HepG2 (cell line): ENCODE results near the gene LSM14B. TPM values are rescaled to one million over a fixed set of nuclear protein-coding genes. Genes with fewer than 3 reads are reported as not detected.
A peak's percentile ranks its signal among the peaks of the same experiment; 100 is the strongest.

ENCODE experiments used
- AKAP8 ChIP-seq: sonication (generic); formaldehyde crosslinking; IDR thresholded peaks from 2 replicates; pipeline ENCODE4 v1.5.1; 2020; ENCODE audit warnings: mild to moderate bottlenecking, missing genetic modification reagents
- DPF2 ChIP-seq: sonication (generic); formaldehyde crosslinking; IDR thresholded peaks from 2 replicates; pipeline ENCODE4 v1.4.0; 2020; ENCODE audit warnings: mild to moderate bottlenecking, low read depth, missing genetic modification reagents, borderline replicate concordance
- E2F2 ChIP-seq: sonication (generic); formaldehyde crosslinking; IDR thresholded peaks from 2 replicates; pipeline ENCODE4 v1.4.0; 2020; ENCODE audit warnings: missing genetic modification reagents, borderline replicate concordance
- EP300 ChIP-seq, 3 experiments: sonication (generic) in 1 of 3; formaldehyde crosslinking in 1 of 3; IDR thresholded peaks; 2 replicates each; pipeline versions ENCODE4 v1.5.1 to v1.6.1; 2011 to 2020; ENCODE audit warnings: low read depth in 2 of 3, low read length in 2 of 3, borderline replicate concordance in 1 of 3, improper control_type of control experiment in 1 of 3, mild to moderate bottlenecking in 1 of 3, missing genetic modification reagents in 1 of 3, moderate library complexity in 1 of 3
- FIP1L1 ChIP-seq: fragments of 200-400 bp; formaldehyde crosslinking; IDR thresholded peaks from 2 replicates; pipeline ENCODE4 v1.6.1; 2018; ENCODE audit warnings: low read depth, mild to moderate bottlenecking, low read length, moderate library complexity, borderline replicate concordance; ENCODE audit not compliant: insufficient read depth
- FOXA1 ChIP-seq, 2 experiments: fragments of 450-650 bp in 1 of 2; sonication (generic) in 1 of 2; formaldehyde crosslinking in 1 of 2; IDR thresholded peaks; 2 replicates each; pipeline versions ENCODE4 v1.4.0 to v1.6.1; 2016 to 2020; ENCODE audit warnings: missing genetic modification reagents in 1 of 2
- FOXC1 ChIP-seq: sonication (generic); formaldehyde crosslinking; IDR thresholded peaks from 2 replicates; pipeline ENCODE4 v1.8.0; 2022; ENCODE audit warnings: mild to moderate bottlenecking, missing genetic modification reagents, borderline replicate concordance
- HMG20A ChIP-seq: IDR thresholded peaks from 2 replicates; pipeline ENCODE4 v1.6.1; 2016; ENCODE audit warnings: borderline replicate concordance
- HNRNPL ChIP-seq: fragments of 200-400 bp; formaldehyde crosslinking; IDR thresholded peaks from 2 replicates; pipeline ENCODE4 v1.6.1; 2017; ENCODE audit warnings: mild to moderate bottlenecking, low read depth, low read length
- IKZF5 ChIP-seq: IDR thresholded peaks from 2 replicates; pipeline ENCODE4 v1.6.1; 2018; ENCODE audit warnings: missing genetic modification reagents, mild to moderate bottlenecking, missing compliant biosample characterization
- NFE2 ChIP-seq: sonication (generic); formaldehyde crosslinking; IDR thresholded peaks from 2 replicates; pipeline ENCODE4 v1.4.0; 2020; ENCODE audit warnings: missing genetic modification reagents
- PHF8 ChIP-seq: sonication (generic); formaldehyde crosslinking; IDR thresholded peaks from 2 replicates; pipeline ENCODE4 v1.5.0; 2020; ENCODE audit warnings: missing genetic modification reagents
- POLR2AphosphoS5 ChIP-seq: IDR thresholded peaks from 2 replicates; pipeline ENCODE4 v1.6.1; 2012; ENCODE audit warnings: low read depth, low read length
- SALL2 ChIP-seq: sonication (generic); formaldehyde crosslinking; IDR thresholded peaks from 2 replicates; pipeline ENCODE4 v1.8.1; 2023; ENCODE audit warnings: mild to moderate bottlenecking, missing genetic modification reagents, inconsistent platforms
- SKI ChIP-seq: fragments of 450-650 bp; IDR thresholded peaks from one replicate; pipeline ENCODE4 v1.6.1; 2018; ENCODE audit warnings: mild to moderate bottlenecking; ENCODE audit not compliant: partially characterized antibody
- SP2 ChIP-seq: sonication (generic); formaldehyde crosslinking; IDR thresholded peaks from 2 replicates; pipeline ENCODE4 v1.5.1; 2020; ENCODE audit warnings: mild to moderate bottlenecking, missing genetic modification reagents
- SP4 ChIP-seq: sonication (generic); formaldehyde crosslinking; IDR thresholded peaks from 2 replicates; pipeline ENCODE4 v1.8.1; 2023; ENCODE audit warnings: mild to moderate bottlenecking, missing genetic modification reagents
- ZEB1 ChIP-seq: IDR thresholded peaks from 2 replicates; pipeline ENCODE4 v1.6.1; 2012; ENCODE audit warnings: mild to moderate bottlenecking, low read depth, inconsistent platforms; ENCODE audit not compliant: insufficient replicate concordance
- ZNF264 ChIP-seq: sonication (generic); formaldehyde crosslinking; IDR thresholded peaks from 2 replicates; pipeline ENCODE4 v1.4.0; 2020; ENCODE audit warnings: missing genetic modification reagents
- ZNF274 ChIP-seq: sonication (generic); formaldehyde crosslinking; IDR thresholded peaks from 2 replicates; pipeline ENCODE4 v1.5.1; 2020; ENCODE audit warnings: mild to moderate bottlenecking, missing genetic modification reagents
- ZNF275 ChIP-seq: sonication (generic); formaldehyde crosslinking; IDR thresholded peaks from 2 replicates; pipeline ENCODE4 v1.8.0; 2022; ENCODE audit warnings: missing genetic modification reagents, mild to moderate bottlenecking, inconsistent platforms, borderline replicate concordance
- ZNF512 ChIP-seq: sonication (generic); formaldehyde crosslinking; IDR thresholded peaks from 2 replicates; pipeline ENCODE4 v1.4.0; 2020; ENCODE audit warnings: mild to moderate bottlenecking, missing genetic modification reagents
- ZNF7 ChIP-seq: IDR thresholded peaks from 2 replicates; pipeline ENCODE4 v1.6.1; 2016; ENCODE audit warnings: missing biosample characterization, missing genetic modification reagents
- ZNF772 ChIP-seq: sonication (generic); formaldehyde crosslinking; IDR thresholded peaks from 2 replicates; pipeline ENCODE4 v1.5.0; 2020; ENCODE audit warnings: mild to moderate bottlenecking, missing genetic modification reagents
- polyA plus RNA-seq, 8 experiments: library from polyadenylated mRNA; depleted of rRNA in 3 of 8; stranded (reverse) in 7 of 8; unstranded in 1 of 8; fragments of >200 nt; fragmentation: Illumina TruSeq in 4 of 8; extraction: Trizol in 4 of 8; gene quantifications; 2 replicates each; pipeline versions ENCODE4 v1.2.1 to v1.2.3, GENCODE V29; 2011 to 2016; ENCODE audit warnings: low read depth in 4 of 8, missing spikeins in 1 of 8, mixed read lengths in 1 of 8; ENCODE audit not compliant: insufficient read depth in 1 of 8
- total RNA-seq, 5 experiments: library from RNA; depleted of rRNA; stranded (reverse); fragments of >200 nt; fragmentation: Illumina TruSeq; extraction: Trizol; gene quantifications; 2 replicates each; pipeline ENCODE4 v1.2.3, GENCODE V29; 2016; ENCODE audit warnings: low read depth in 1 of 5

LSM14B gene
- total and polyA plus RNA-seq, 2 of the 13 experiments (the other 11 are each of a cell fraction or from before 2014, with no cell fraction given) = 43.3 to 79.2 TPM

- peak; percentile 60; the same call in 1 of the 2 replicates for TF ChIP-seq IKZF5 (CRISPR knock-in tag)
- TF ChIP-seq PHF8 (CRISPR knock-in tag) = no peak; the same call in 1 of the 2 replicates
- TF ChIP-seq AKAP8 = peak; percentile 73; the same call in 1 of the 2 replicates
- TF ChIP-seq EP300 (IDR thresholded peaks at IDR 0.05; ENCODE audit: low read depth in 2 of 2, low read length in 2 of 2) = peak in 1 of 2 experiments; percentile 59; a peak in 2 of 4 replicates
- no peak for TF ChIP-seq EP300 (CRISPR knock-in tag; IDR thresholded peaks at IDR 0.05; ENCODE audit: borderline replicate concordance)
- peak; percentile 35 for TF ChIP-seq SKI
- peak; percentile 69; the same call in 1 of the 2 replicates for TF ChIP-seq SP4 (CRISPR knock-in tag)
- no peak for TF ChIP-seq ZNF7
- no peak for TF ChIP-seq ZNF264
- TF ChIP-seq ZEB1 = peak; percentile 89
- TF ChIP-seq ZNF274 (CRISPR knock-in tag) = peak; percentile 95
- peak; percentile 89 for TF ChIP-seq HNRNPL
- 0 out of 2 replicates have a peak, but pooled peaks have one; percentile 45 for TF ChIP-seq FOXC1 (CRISPR knock-in tag)
- TF ChIP-seq FIP1L1 = no peak
- TF ChIP-seq DPF2 = peak; percentile 31; the same call in 1 of the 2 replicates
- TF ChIP-seq ZNF275 (CRISPR knock-in tag) = no peak
- TF ChIP-seq SALL2 (CRISPR knock-in tag) = no peak; the same call in 1 of the 2 replicates
- TF ChIP-seq FOXA1 (IDR thresholded peaks at IDR 0.05) = no peak
- no peak for TF ChIP-seq FOXA1 (CRISPR knock-in tag; IDR thresholded peaks at IDR 0.05)
- TF ChIP-seq SP2 (CRISPR knock-in tag) = 0 out of 2 replicates have a peak, but pooled peaks have one; percentile 21
- no peak for TF ChIP-seq E2F2 (CRISPR knock-in tag)
- TF ChIP-seq POLR2AphosphoS5 = peak; percentile 44; the same call in 1 of the 2 replicates
- no peak for TF ChIP-seq ZNF772 (CRISPR knock-in tag)
- TF ChIP-seq NFE2 (CRISPR knock-in tag) = no peak
- no peak for TF ChIP-seq HMG20A (CRISPR knock-in tag)
- TF ChIP-seq ZNF512 = no peak
Measured at GRCh38 chr20:62119591-62120364, 2.5 kb upstream of the LSM14B start (continued).
